ENCODE results near the gene ACAN. TPM values are rescaled to one million over a fixed set of nuclear protein-coding genes. Genes with fewer than 3 reads are reported as not detected.

ACAN gene
- total RNA-seq, 1 donor from 2014 or later, result 0.03 TPM

Other genes with a start within 250 kb of the ACAN start
- 31.5 TPM for gene AEN, start 182.1 kb upstream of the ACAN start, total RNA-seq (ENCODE audit: unreplicated experiment)
- gene ISG20, start 164.4 kb upstream of the ACAN start, total RNA-seq (ENCODE audit: unreplicated experiment), result 6.6 TPM
- 137 TPM for gene HAPLN3, start 92.1 kb downstream of the ACAN start, total RNA-seq (ENCODE audit: unreplicated experiment)
- 113 TPM for gene MFGE8, start 109.9 kb downstream of the ACAN start, total RNA-seq (ENCODE audit: unreplicated experiment)

Measured in endothelial cell (in vitro differentiated cells).